GM18907 (cell line): ENCODE results near the gene C1RL.
"Not testable (repeated sequence)": the region's sequence is repeated elsewhere in the genome, so short reads cannot be mapped to it uniquely, and the experiment has no call there.

Source experiments
- ATAC-seq: cut with Tn5 transposase; IDR thresholded peaks from one replicate; pipeline ENCODE4 v1.9.1; 2021; ENCODE audit warnings: mild to moderate bottlenecking, moderate library complexity; ENCODE audit not compliant: unreplicated experiment

The C1RL gene

GRCh38 chr12:7067096-7067495 is 41.9 kb downstream of the C1RL start:
- no peak for ATAC-seq

GRCh38 chr12:7066596-7066995 is 42.4 kb downstream of the C1RL start:
- no peak for ATAC-seq

GRCh38 chr12:7065073-7065623 is 43.9 kb downstream of the C1RL start:
- ATAC-seq, result no peak

- ATAC-seq, result no peak
These were observed 44.5 kb downstream of the C1RL start for GRCh38 chr12:7064516-7064915.

- no peak for ATAC-seq
These were observed 47.4 kb downstream of the C1RL start for GRCh38 chr12:7061596-7061995.

- no peak for ATAC-seq
These were observed 47.9 kb downstream of the C1RL start for GRCh38 chr12:7061138-7061537.

GRCh38 chr12:7060353-7060954 is 48.6 kb downstream of the C1RL start, which contains the start of gene C1S:
C1S (plus strand) TSS chr12:7060718; CDS start chr12:7061913, 1,195 bp downstream.
- ATAC-seq, result no peak

- ATAC-seq, result no peak
These were observed 49.2 kb downstream of the C1RL start for GRCh38 chr12:7059780-7060179.

GRCh38 chr12:7058850-7059395 is 50.1 kb downstream of the C1RL start:
- no peak for ATAC-seq

GRCh38 chr12:7058163-7058845 is 50.7 kb downstream of the C1RL start:
- no peak for ATAC-seq

GRCh38 chr12:7055736-7056135 is 53.3 kb downstream of the C1RL start:
- ATAC-seq, result not testable (repeated sequence)

GRCh38 chr12:7054925-7055324 is 54.1 kb downstream of the C1RL start:
- ATAC-seq, result no peak

- not testable (repeated sequence) for ATAC-seq
These were observed 59.0 kb downstream of the C1RL start for GRCh38 chr12:7049973-7050372.

GRCh38 chr12:7049445-7049951 is 59.5 kb downstream of the C1RL start:
- ATAC-seq, result not testable (repeated sequence)

- no peak for ATAC-seq
These were observed 61.7 kb downstream of the C1RL start for GRCh38 chr12:7047306-7047705.

GRCh38 chr12:7046383-7047105 is 62.5 kb downstream of the C1RL start:
- no peak for ATAC-seq

GRCh38 chr12:7045913-7046312 is 63.1 kb downstream of the C1RL start:
- no peak for ATAC-seq
